ENCODE measurements around the gene ST7.

GRCh38 chr7:116911801-116912200, 41.5 kb upstream of the ST7 start:
- no peak for TF ChIP-seq ELF4 (IDR thresholded peaks at IDR 0.05)
- TF ChIP-seq, protein P1, sequence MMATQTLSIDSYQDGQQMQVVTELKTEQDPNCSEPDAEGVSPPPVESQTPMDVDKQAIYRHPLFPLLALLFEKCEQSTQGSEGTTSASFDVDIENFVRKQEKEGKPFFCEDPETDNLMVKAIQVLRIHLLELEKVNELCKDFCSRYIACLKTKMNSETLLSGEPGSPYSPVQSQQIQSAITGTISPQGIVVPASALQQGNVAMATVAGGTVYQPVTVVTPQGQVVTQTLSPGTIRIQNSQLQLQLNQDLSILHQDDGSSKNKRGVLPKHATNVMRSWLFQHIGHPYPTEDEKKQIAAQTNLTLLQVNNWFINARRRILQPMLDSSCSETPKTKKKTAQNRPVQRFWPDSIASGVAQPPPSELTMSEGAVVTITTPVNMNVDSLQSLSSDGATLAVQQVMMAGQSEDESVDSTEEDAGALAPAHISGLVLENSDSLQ (IDR thresholded peaks at IDR 0.05) = no peak
- TF ChIP-seq SUZ12 (IDR thresholded peaks at IDR 0.05) = no peak
- no peak for TF ChIP-seq BHLHE40 (IDR thresholded peaks at IDR 0.05; ENCODE audit: borderline replicate concordance)
- TF ChIP-seq ARNT (IDR thresholded peaks at IDR 0.05) = no peak
- no peak for TF ChIP-seq ZNF384 (IDR thresholded peaks at IDR 0.05)

Measured in HEK293T (cell line).